Superior temporal gyrus (tissue), 1 donor: Measurements from ENCODE around the gene SLC16A5.
"Not testable (repeated sequence)": the region's sequence is repeated elsewhere in the genome, so short reads cannot be mapped to it uniquely, and the experiment has no call there.

Experiments
- DNase-seq: peaks from one replicate; pipeline ENCODE4 v3.0.0-alpha.2; 2016; ENCODE audit errors: extremely low spot score

Gene SLC16A5

GRCh38 chr17:75110234-75110937 is 22.6 kb downstream of the SLC16A5 start:
- DNase-seq, result no peak

- DNase-seq, result no peak
Observed at GRCh38 chr17:75111777-75112335, 24.1 kb downstream of the SLC16A5 start.

- DNase-seq, result peak; percentile 95
Observed at GRCh38 chr17:75113798-75114551, 26.2 kb downstream of the SLC16A5 start.

- no peak for DNase-seq
Observed at GRCh38 chr17:75114552-75115314, 27.0 kb downstream of the SLC16A5 start.

- DNase-seq, result no peak
Observed at GRCh38 chr17:75115555-75115954, 27.8 kb downstream of the SLC16A5 start.

- DNase-seq, result no peak
Observed at GRCh38 chr17:75116737-75117136, 29.0 kb downstream of the SLC16A5 start.

- DNase-seq, result no peak
Observed at GRCh38 chr17:75118307-75118706, 30.6 kb downstream of the SLC16A5 start.

- no peak for DNase-seq
Observed at GRCh38 chr17:75124041-75124818, 36.5 kb downstream of the SLC16A5 start.

- DNase-seq, result no peak
Observed at GRCh38 chr17:75124819-75125162, 37.0 kb downstream of the SLC16A5 start.

GRCh38 chr17:75125984-75126383 is 38.2 kb downstream of the SLC16A5 start:
- DNase-seq, result no peak

GRCh38 chr17:75126954-75127353 is 39.2 kb downstream of the SLC16A5 start:
- DNase-seq, result no peak

- DNase-seq, result not testable (repeated sequence)
Observed at GRCh38 chr17:75127936-75128335, 40.2 kb downstream of the SLC16A5 start.

GRCh38 chr17:75128694-75129505 is 41.1 kb downstream of the SLC16A5 start:
- DNase-seq, result no peak

- no peak for DNase-seq
Observed at GRCh38 chr17:75129576-75129975, 41.8 kb downstream of the SLC16A5 start.

GRCh38 chr17:75130059-75130631 is 42.4 kb downstream of the SLC16A5 start:
- no peak for DNase-seq

GRCh38 chr17:75130632-75131277 is 43.0 kb downstream of the SLC16A5 start:
- DNase-seq, result peak; percentile 47

GRCh38 chr17:75131278-75132017 is 43.7 kb downstream of the SLC16A5 start, which contains the start of gene NT5C:
Gene NT5C (minus strand): TSS chr17:75131742. CDS start chr17:75131707, 35 bp downstream.
- DNase-seq, result peak; percentile 61

GRCh38 chr17:75132018-75133000 is 44.6 kb downstream of the SLC16A5 start:
- DNase-seq, result not testable (repeated sequence)
